Measurements from ENCODE around the gene PXDN.

The PXDN gene

GRCh38 chr2:1754461-1755170 is 10.3 kb upstream of the PXDN start:
- no peak for DNase-seq

- DNase-seq: no peak
Measured at GRCh38 chr2:1754046-1754445, 9.7 kb upstream of the PXDN start.

- DNase-seq: no peak
Measured at GRCh38 chr2:1752751-1753150, 8.4 kb upstream of the PXDN start.

GRCh38 chr2:1751767-1752725 is 7.7 kb upstream of the PXDN start:
- DNase-seq: no peak

- DNase-seq: peak; percentile 10 to 36
Measured at GRCh38 chr2:1750933-1751766, 6.8 kb upstream of the PXDN start.

GRCh38 chr2:1750270-1750932 is 6.1 kb upstream of the PXDN start:
- no peak for DNase-seq

GRCh38 chr2:1749489-1750119 is 5.3 kb upstream of the PXDN start:
- no peak for DNase-seq

- DNase-seq: no peak
Measured at GRCh38 chr2:1748741-1749488, 4.6 kb upstream of the PXDN start.

- no peak for DNase-seq
Measured at GRCh38 chr2:1748176-1748740, 3.9 kb upstream of the PXDN start.

GRCh38 chr2:1747065-1747941 is 3.0 kb upstream of the PXDN start:
- no peak for DNase-seq

GRCh38 chr2:1746174-1747064 is 2.1 kb upstream of the PXDN start:
- DNase-seq: no peak

- no peak for DNase-seq
Measured at GRCh38 chr2:1745171-1746023, 1.1 kb upstream of the PXDN start.

GRCh38 chr2:1744151-1744445 is 217 bp downstream of the PXDN start:
- no peak for DNase-seq

- DNase-seq: no peak
Measured at GRCh38 chr2:1743396-1744150, 742 bp downstream of the PXDN start.

GRCh38 chr2:1742681-1743395 is 1.5 kb downstream of the PXDN start:
- peak in 1 of 2 donors; percentile 17 for DNase-seq

GRCh38 chr2:1742301-1742680 is 2.0 kb downstream of the PXDN start:
- DNase-seq: no peak

GRCh38 chr2:1741851-1742250 is 2.5 kb downstream of the PXDN start:
- DNase-seq: no peak
